LNCAP (cell line): ENCODE data around the gene DPP6.

ENCODE experiments used
- TF ChIP-seq, protein P1 (sequence below): fragments of 450-650 bp; IDR thresholded peaks from 2 replicates; pipeline ENCODE4 v1.5.1; 2017; ENCODE audit warnings: mild to moderate bottlenecking

The DPP6 gene

DNA sequence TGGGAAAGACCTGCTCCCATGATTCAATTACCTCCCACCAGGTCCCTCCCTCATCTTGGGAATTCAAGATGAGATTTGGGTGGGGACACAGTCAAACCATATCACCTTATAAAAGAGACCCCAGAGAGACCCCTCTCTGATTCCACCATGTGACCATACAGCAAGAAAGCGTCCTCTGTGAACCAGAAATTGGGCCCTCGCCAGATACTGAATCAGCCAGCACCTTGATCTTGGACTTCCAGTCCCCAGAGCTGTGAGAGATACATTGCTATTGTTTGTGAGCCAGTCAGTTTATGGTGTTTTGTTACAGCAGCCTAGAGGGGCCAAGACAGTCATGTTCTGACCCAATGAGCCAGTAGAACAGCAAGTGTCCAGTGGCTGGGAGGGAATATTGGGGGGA lies 718.2 kb downstream of the DPP6 start:
- TF ChIP-seq, protein P1, sequence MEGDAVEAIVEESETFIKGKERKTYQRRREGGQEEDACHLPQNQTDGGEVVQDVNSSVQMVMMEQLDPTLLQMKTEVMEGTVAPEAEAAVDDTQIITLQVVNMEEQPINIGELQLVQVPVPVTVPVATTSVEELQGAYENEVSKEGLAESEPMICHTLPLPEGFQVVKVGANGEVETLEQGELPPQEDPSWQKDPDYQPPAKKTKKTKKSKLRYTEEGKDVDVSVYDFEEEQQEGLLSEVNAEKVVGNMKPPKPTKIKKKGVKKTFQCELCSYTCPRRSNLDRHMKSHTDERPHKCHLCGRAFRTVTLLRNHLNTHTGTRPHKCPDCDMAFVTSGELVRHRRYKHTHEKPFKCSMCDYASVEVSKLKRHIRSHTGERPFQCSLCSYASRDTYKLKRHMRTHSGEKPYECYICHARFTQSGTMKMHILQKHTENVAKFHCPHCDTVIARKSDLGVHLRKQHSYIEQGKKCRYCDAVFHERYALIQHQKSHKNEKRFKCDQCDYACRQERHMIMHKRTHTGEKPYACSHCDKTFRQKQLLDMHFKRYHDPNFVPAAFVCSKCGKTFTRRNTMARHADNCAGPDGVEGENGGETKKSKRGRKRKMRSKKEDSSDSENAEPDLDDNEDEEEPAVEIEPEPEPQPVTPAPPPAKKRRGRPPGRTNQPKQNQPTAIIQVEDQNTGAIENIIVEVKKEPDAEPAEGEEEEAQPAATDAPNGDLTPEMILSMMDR: no peak

DNA sequence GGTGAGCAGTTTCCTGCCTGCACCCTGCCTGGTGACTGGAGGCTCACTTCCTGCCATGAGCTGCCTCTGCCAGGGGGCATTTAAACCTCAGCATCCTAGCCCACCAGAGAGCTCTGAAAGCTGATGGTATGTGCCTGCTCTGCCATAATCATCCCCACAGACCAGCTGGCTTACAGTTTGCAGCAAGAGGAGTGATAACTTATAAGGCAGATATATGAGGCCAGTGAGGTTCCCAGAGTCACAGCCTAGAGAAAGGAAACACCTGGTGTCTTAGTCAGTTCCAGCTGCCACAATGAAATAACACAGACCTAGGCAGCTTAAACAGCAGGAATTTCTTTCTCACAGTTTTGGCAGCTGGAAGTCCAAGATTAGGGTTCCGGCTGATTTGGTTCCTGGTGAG lies 718.8 kb downstream of the DPP6 start:
- TF ChIP-seq, protein P1: no peak

DNA sequence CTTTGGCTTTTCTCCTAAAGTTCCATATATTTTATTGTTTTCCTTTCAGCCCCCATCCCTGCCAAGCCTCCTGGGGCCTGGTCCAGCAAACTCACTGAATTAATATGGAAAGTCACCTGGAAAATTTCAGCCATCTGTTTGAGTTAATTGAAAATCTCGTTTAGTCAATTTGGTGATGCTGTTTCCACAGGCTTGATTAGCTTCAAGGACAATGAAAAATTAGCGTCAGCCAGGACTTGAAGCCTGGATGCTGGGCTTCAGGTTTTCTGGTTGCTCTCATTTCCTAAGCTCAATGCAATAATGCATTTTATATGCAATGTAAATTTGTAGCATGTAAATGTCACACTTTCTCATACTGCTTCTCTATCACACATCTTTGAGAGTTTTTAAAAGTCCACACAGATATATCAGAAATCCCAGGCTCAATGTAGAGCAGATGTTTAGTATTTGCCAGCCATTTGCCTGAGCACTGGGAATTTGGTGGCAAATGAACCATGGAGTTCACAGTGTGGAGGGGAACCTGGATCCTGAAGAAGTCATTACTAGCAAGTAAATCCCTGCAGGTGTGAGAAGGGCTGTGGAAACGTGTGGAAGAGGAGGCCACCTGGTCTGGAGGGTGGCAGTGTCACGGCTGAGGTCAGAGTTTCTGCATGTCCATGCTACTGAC lies 722.2 kb downstream of the DPP6 start:
- TF ChIP-seq, protein P1: no peak

DNA sequence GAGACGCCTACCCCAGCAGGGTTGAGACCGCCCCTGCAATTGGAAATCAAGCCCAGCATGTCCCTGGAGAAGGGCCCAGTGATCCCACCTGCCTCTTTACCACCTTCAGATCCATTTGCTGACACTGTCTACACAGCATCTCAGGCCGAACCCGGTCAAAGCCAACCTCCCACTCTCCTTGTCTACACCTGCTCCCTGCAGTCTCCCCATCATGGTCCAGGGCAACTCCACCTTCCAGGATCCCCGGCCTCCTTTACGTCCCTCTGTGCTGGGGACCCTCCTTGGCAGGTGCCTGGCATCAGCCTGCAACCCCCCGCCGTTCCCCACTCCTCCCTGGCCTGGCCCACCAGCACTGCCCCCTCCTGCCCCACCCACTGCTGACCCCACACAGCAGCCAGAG lies 723.5 kb downstream of the DPP6 start:
- TF ChIP-seq, protein P1: no peak

DNA sequence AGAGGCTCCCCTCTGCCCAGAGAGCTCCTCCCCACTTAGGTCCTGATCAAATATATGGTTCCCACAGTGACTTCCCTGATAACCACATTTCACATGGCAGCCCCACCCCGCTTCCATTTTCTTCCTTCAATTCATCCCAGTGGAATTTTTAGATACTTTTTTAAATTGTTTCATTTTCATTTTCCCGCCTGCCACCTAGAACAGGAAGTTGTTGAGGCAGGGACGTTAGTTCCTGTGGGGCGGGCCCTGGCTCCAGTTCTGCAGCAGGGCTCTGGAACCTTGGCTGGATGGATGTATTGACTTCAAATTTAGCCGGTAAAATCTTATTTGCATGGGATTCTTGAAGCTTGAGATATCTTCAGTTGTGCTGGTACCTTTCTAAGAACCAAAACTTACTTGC lies 724.2 kb downstream of the DPP6 start:
- TF ChIP-seq, protein P1: no peak

DNA sequence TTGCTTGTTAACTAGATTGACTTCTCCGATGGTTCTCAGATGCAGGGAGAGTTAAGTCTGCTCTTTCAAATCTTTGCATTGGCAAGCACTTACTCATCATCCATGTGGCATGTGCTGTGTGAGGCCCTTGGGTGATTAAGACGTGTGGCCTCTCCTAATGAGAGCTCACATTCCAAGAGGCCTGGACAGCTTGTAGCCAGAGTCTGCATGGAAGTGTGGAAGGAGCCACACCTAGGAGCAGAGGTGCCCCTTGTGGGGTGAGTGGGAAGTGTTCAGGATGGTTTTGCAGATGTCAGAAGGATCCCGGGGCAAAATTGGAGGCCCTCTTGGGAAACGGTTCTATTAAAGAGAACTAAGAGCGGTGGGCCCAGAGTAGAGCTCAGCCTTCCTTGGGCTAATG lies 724.8 kb downstream of the DPP6 start:
- TF ChIP-seq, protein P1: no peak

DNA sequence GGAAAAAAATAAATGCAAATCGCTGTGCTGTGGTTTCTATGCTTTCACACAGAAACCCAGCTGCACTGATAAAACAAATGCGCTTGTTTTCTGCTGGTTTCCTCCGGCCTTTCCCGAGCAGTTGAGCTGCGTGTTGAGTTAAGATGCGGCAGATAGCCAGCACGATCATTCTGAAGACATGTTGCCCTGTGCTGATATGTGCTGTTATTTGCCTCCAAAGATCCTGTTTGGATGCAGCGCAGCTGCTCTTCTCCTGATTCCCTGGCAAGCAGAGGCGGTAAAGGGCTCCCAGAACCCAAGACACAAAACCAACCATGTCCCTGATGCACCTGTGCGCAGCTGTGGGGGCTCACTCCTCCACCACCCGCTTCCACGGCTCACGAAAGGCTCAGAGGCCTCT lies 725.3 kb downstream of the DPP6 start:
- TF ChIP-seq, protein P1: no peak

DNA sequence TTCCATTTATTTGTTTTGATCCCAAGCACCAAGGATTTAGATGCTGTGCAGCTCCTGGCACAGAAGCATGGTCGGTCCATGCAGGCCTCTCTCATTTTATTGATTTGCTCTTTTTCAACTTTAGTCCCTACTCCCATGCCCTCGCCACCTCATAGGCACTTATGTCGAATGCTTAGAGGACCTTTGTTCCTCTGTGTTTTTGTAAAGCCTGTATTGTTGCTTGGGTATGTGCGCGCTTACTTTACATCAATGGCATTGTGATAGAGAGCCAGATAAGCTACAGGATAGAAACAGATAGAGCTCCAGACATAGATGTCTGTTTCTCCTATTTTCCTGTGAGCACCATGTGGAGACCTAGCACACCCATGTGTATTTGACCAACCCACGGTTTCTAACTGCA lies 725.7 kb downstream of the DPP6 start:
- TF ChIP-seq, protein P1: no peak
